IMR-90 (cell line): Measurements from ENCODE around the gene HNMT. TPM values are rescaled to one million over a fixed set of nuclear protein-coding genes. Genes with fewer than 3 reads are reported as not detected.

ENCODE experiments used
- ATAC-seq: fragments of 200-7000 bp; cut with Tn5 transposase; 2 replicates; pipeline ENCODE4 v1.9.1; 2020; ENCODE audit warnings: low read depth, mild to moderate bottlenecking, moderate library complexity
- BruUV-seq: library from RNA; stranded (reverse); fragments of 400-500 nt; replicated peaks from 2 replicates; lab custom pipeline; 2021; lab: Mats Ljungman, UMichigan
- CTCF ChIA-PET: fragments of 300-600 bp; formaldehyde crosslinking; extraction: SDS; loops from one replicate; lab custom pipeline; 2021; ENCODE audit warnings: antibody characterized with exemption; lab: Yijun Ruan, JAX
- POLR2A ChIA-PET: fragments of 300-600 bp; sonication (Branson Sonifier 250); formaldehyde crosslinking; loops from one replicate; lab custom pipeline; 2022; ENCODE audit warnings: antibody characterized with exemption; ENCODE audit not compliant: unreplicated experiment; lab: Charles Lee
- DNase-seq: peaks from one replicate; pipeline ENCODE4 v3.0.0; 2013
- H2AFZ ChIP-seq: replicated peaks from 2 replicates; pipeline ENCODE3; 2013; ENCODE audit warnings: low read length, mild to moderate bottlenecking; ENCODE audit not compliant: poor library complexity
- H2AK5ac ChIP-seq: 2 replicates; pipeline ENCODE4 v1.6.1; 2013; ENCODE audit warnings: low read depth, low read length, inconsistent platforms
- H2AK9ac ChIP-seq: replicated peaks from 2 replicates; pipeline ENCODE3; 2013; ENCODE audit warnings: mild to moderate bottlenecking, low read depth, low read length, moderate library complexity; ENCODE audit not compliant: poor library complexity
- H2BK120ac ChIP-seq: 2 replicates; pipeline ENCODE4 v1.6.1; 2013; ENCODE audit warnings: low read depth, low read length, inconsistent platforms
- H2BK15ac ChIP-seq: 3 replicates; pipeline ENCODE4 v1.6.1; 2013; ENCODE audit warnings: low read depth, low read length, inconsistent platforms
- H2BK20ac ChIP-seq: 2 replicates; pipeline ENCODE4 v1.6.1; 2013; ENCODE audit warnings: low read depth, mild to moderate bottlenecking, inconsistent platforms, low read length, moderate library complexity
- H2BK5ac ChIP-seq: 2 replicates; pipeline ENCODE4 v1.6.1; 2013; ENCODE audit warnings: mild to moderate bottlenecking, low read depth, low read length, inconsistent platforms; ENCODE audit not compliant: poor library complexity, severe bottlenecking
- H3K14ac ChIP-seq: replicated peaks from 2 replicates; pipeline ENCODE4 v1.6.1; 2013; ENCODE audit warnings: low read depth, low read length, inconsistent platforms
- H3K18ac ChIP-seq: 2 replicates; pipeline ENCODE4 v1.6.1; 2013; ENCODE audit warnings: low read depth, low read length, control low read depth
- H3K23ac ChIP-seq: 2 replicates; pipeline ENCODE4 v1.6.1; 2013; ENCODE audit warnings: low read depth, low read length, inconsistent platforms
- H3K27ac ChIP-seq: 2 replicates; pipeline ENCODE4 v1.5.1; 2013; ENCODE audit warnings: mild to moderate bottlenecking, control low read depth, low read length; ENCODE audit not compliant: insufficient read depth
- H3K27me3 ChIP-seq: 2 replicates; pipeline ENCODE4 v1.6.1; 2013; ENCODE audit warnings: low read length; ENCODE audit not compliant: control insufficient read depth, insufficient read depth
- H3K36me3 ChIP-seq: 2 replicates; pipeline ENCODE4 v1.6.1; 2013; ENCODE audit warnings: low read length, mixed read lengths; ENCODE audit not compliant: control insufficient read depth, insufficient read depth
- H3K4ac ChIP-seq: 2 replicates; pipeline ENCODE4 v1.6.1; 2013; ENCODE audit warnings: low read depth, low read length, inconsistent platforms
- H3K4me1 ChIP-seq: 2 replicates; pipeline ENCODE4 v1.6.1; 2013; ENCODE audit warnings: low read length, mixed read lengths; ENCODE audit not compliant: control insufficient read depth, insufficient read depth
- H3K4me2 ChIP-seq: 2 replicates; pipeline ENCODE4 v1.6.1; 2013; ENCODE audit warnings: low read depth, mild to moderate bottlenecking, control low read depth, low read length, moderate library complexity
- H3K4me3 ChIP-seq: 2 replicates; pipeline ENCODE4 v1.5.1; 2013; ENCODE audit warnings: low read depth, mild to moderate bottlenecking, control low read depth, low read length, moderate library complexity; ENCODE audit not compliant: insufficient read depth
- H3K56ac ChIP-seq: 2 replicates; pipeline ENCODE4 v1.6.1; 2013; ENCODE audit warnings: low read length, inconsistent platforms; ENCODE audit not compliant: insufficient read depth; ENCODE audit errors: extremely low read depth
- H3K79me1 ChIP-seq, 2 experiments: 2 replicates each; pipeline ENCODE4 v1.6.1; 2013; ENCODE audit warnings: low read length in 2 of 2, inconsistent platforms in 1 of 2, low read depth in 1 of 2
- H3K9ac ChIP-seq: 2 replicates; pipeline ENCODE4 v1.6.1; 2013; ENCODE audit warnings: low read depth, low read length, control low read depth
- H3K9me1 ChIP-seq: 2 replicates; pipeline ENCODE4 v1.6.1; 2013; ENCODE audit warnings: low read length, inconsistent platforms; ENCODE audit not compliant: insufficient read depth
- H3K9me3 ChIP-seq: 2 replicates; pipeline ENCODE4 v1.6.1; 2013; ENCODE audit warnings: low read length; ENCODE audit not compliant: control insufficient read depth, insufficient read depth
- H4K20me1 ChIP-seq: 2 replicates; pipeline ENCODE4 v1.6.1; 2013; ENCODE audit warnings: low read length, inconsistent platforms; ENCODE audit not compliant: insufficient read depth
- H4K5ac ChIP-seq: 2 replicates; pipeline ENCODE4 v1.6.1; 2013; ENCODE audit warnings: mild to moderate bottlenecking, low read depth, low read length, control low read depth
- H4K8ac ChIP-seq, 2 experiments: 2 replicates each; pipeline ENCODE4 v1.6.1; 2013; ENCODE audit warnings: low read depth in 2 of 2, low read length in 2 of 2, control low read depth in 1 of 2, inconsistent platforms in 1 of 2
- H4K91ac ChIP-seq: 2 replicates; pipeline ENCODE4 v1.6.1; 2013; ENCODE audit warnings: low read depth, low read length, inconsistent platforms; ENCODE audit not compliant: insufficient read depth
- POLR2A ChIP-seq: IDR thresholded peaks from 2 replicates; pipeline ENCODE4 v1.6.1; 2012; ENCODE audit warnings: mild to moderate bottlenecking, low read depth, low read length
- USF2 ChIP-seq: fragments of 150-350 bp; IDR thresholded peaks from 2 replicates; pipeline ENCODE4 v1.6.1; 2017; ENCODE audit warnings: mild to moderate bottlenecking, antibody characterized with exemption, low read length, low read depth
- WGBS, 2 experiments: methylation state at CpG; one replicate each; pipeline versions ENCODE4 v1.1.5 to v1.1.7; 2013; ENCODE audit warnings: missing lambda C conversion rate in 2 of 2; ENCODE audit not compliant: insufficient read length in 1 of 2; ENCODE audit errors: extremely low coverage in 2 of 2; 5-methylcytosine and 5-hydroxymethylcytosine counted together
- dilution Hi-C: fragments of 300-500 bp; cut with HindIII; formaldehyde crosslinking; loops from one replicate; pipeline ENCODE4 v1.14.3; 2018; ENCODE audit warnings: low sequenced_read_pairs; ENCODE audit not compliant: unreplicated experiment
- in situ Hi-C: fragments of 300-500 bp; cut with MboI; formaldehyde crosslinking; loops from 3 replicates; pipeline ENCODE4 v1.14.3; 2019; ENCODE audit warnings: low sequenced_read_pairs, inconsistent platforms, mixed read lengths
- intact Hi-C: fragments of 100-400 bp; cut with micrococcal nuclease; formaldehyde crosslinking; loops from 2 replicates; pipeline ENCODE4 v1.10.0; 2022
- polyA plus RNA-seq, 3 experiments: library from polyadenylated mRNA; depleted of rRNA; stranded (reverse); fragments of >200 nt; gene quantifications; 2 replicates each; pipeline ENCODE4 v1.2.3, GENCODE V29; 2012; ENCODE audit warnings: low replicate concordance in 1 of 3
- total RNA-seq: library from RNA; depleted of rRNA; stranded (reverse); fragments of >200 nt; gene quantifications from 2 replicates; pipeline ENCODE4 v1.2.3, GENCODE V29; 2012

HNMT gene
- total and polyA plus RNA-seq, 2 of the 4 experiments (the other 2 are of a cell fraction): 6.4 to 14.2 TPM

DNA sequence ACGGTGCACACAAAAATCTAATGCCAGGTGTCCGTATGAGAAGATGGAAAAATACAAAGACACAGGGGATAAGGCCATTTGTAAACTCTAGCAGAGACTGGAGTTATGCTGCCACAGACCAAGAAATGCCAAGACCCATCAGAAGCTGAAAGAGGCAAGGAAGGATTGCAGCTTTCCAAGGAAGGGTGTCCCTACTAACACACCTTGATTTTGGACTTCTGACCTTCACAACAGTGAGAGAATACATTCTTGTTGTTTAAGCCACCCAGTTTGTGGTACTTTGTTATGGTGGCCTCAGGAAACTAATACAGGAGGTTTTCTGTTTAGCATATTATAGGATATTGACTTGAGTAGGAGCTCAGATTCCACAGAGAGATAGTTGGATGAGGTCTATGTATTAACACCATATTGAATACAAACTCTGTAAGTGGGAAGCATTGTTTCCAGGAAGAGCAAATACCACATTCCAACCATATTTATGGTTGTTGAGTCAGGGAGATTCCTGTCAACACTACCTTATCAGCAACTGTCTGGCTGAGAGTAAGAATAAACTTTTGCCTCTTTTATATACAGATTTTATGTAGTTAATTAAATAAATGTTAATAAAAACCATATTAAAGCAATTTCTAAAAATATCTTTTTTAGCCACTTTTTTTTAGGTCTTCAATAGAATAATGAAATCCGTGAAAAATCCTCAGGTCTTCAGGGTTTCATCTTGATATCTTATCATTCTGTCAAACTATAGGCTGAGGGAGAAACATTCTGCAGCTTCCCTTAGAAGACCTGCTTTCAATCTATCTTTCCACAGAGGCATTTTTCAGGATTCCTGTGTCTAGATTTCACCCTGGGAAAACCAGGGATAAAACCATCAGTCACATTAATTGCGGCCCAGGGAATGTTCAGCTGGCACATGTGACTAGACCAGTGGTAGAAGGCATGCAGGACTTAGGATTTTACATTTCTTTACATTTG is 35.4 kb upstream of the HNMT start:
- POLR2A ChIA-PET: interaction anchor here (0.5 kb wide), 1 partner anchor 9 kb away, joined by 3 read pairs; no protein-coding TSS in a partner anchor
- no peak overlapping the region for H2AFZ ChIP-seq
- in situ Hi-C loops: no loop called here

More for the DNA sequence above, 35.4 kb upstream of the HNMT start:
- Histone ChIP-seq H4K5ac (no peak overlapping the region; the same call in 1 of the 2 replicates), H2BK20ac (peak overlapping the region; percentile 95), H2AK9ac (no peak overlapping the region), H3K79me1 (no peaks in the 10 kb centered on the region), H4K20me1 (no peaks in the 10 kb centered on the region), H3K9me1 (peaks cover 6% of the 10 kb centered on the region; the same call in 1 of the 2 replicates), H3K23ac (peak overlapping the region; percentile 87), H2BK15ac (peak overlapping the region; percentile 97), H2BK120ac (peak overlapping the region; percentile 94), H3K4me2 (peak overlapping the region; percentile 50; the same call in 1 of the 2 replicates), H2AK5ac (no peak overlapping the region), H4K8ac (peak overlapping the region; percentile 54 to 69), H2BK5ac (peak overlapping the region; percentile 62), H3K14ac (peak overlapping the region; percentile 80), H3K4ac (peak overlapping the region; percentile 91), H3K56ac (peak overlapping the region; percentile 71), H4K91ac (peak overlapping the region; percentile 96), H3K9ac (no peak overlapping the region), H3K27me3 (no peaks in the 10 kb centered on the region), H3K4me1 (peaks cover 11% of the 10 kb centered on the region), H3K4me3 (no peak overlapping the region), H3K27ac (peak overlapping the region; percentile 95; the same call in 1 of the 2 replicates), H3K18ac (peak overlapping the region; percentile 26), H3K36me3 (no peaks in the 10 kb centered on the region), H3K9me3 (no peaks in the 10 kb centered on the region)
- dilution Hi-C loops (no loop called here), intact Hi-C loops (no loop called here)
- no TSS peak for BruUV-seq
- TF ChIP-seq POLR2A: no peak
- TF ChIP-seq USF2: peak; percentile 20; the same call in 1 of the 2 replicates
- no CpG with 5 or more reads among the region's 4 CpGs for WGBS, 2 experiments
- peak; percentile 62 for DNase-seq
- CTCF ChIA-PET: no interaction called here
- ATAC-seq: peak; percentile 76
